Smooth muscle cell of the pulmonary artery (primary cell): ENCODE results near the gene HMSD. TPM values are rescaled to one million over a fixed set of nuclear protein-coding genes. Genes with fewer than 3 reads are reported as not detected.

Source experiments
- total RNA-seq: library from RNA; depleted of rRNA; stranded (reverse); fragments of >200 nt; gene quantifications from 2 replicates; pipeline ENCODE4 v1.2.3, GENCODE V29; 2014

HMSD gene
- 0.33 TPM in 1 of 2 replicates, not detected in the other for total RNA-seq

GRCh38 chr18:63949068-63949737 lies at the start of gene HMSD:
Gene HMSD (plus strand): TSS chr18:63949301. CDS start chr18:63953456, 4,155 bp downstream.

GRCh38 chr18:63907664-63908063 lies 41.4 kb upstream of the HMSD start, which contains the start of gene SERPINB10:
Gene SERPINB10 (plus strand): TSS chr18:63907958. CDS start chr18:63915511, 7,553 bp downstream.

GRCh38 chr18:63969942-63970808 lies 21.1 kb downstream of the HMSD start, which contains the start of gene SERPINB8:
Gene SERPINB8 (plus strand): TSS chr18:63970081. CDS start chr18:63978309, 8,228 bp downstream.

Other genes with a start within 250 kb of the HMSD start
- not detected in 2 replicates for gene SERPINB11, start 246.3 kb upstream of the HMSD start, total RNA-seq
- 0.07 and 0.46 TPM in 2 replicates for gene SERPINB7, start 173.9 kb upstream of the HMSD start, total RNA-seq
- 0.50 and 14.4 TPM in 2 replicates for gene SERPINB2, start 61.6 kb upstream of the HMSD start, total RNA-seq
- gene SERPINB10, start 41.3 kb upstream of the HMSD start, total RNA-seq, result not detected in 2 replicates
- 11.1 and 14.3 TPM in 2 replicates for gene SERPINB8, start 20.8 kb downstream of the HMSD start, total RNA-seq
- gene LINC00305, start 199.8 kb downstream of the HMSD start, total RNA-seq, result not detected in 2 replicates